K562 (cell line): ENCODE measurements around the gene PEAR1. TPM values are rescaled to one million over a fixed set of nuclear protein-coding genes. Genes with fewer than 3 reads are reported as not detected.

Experiments
- CBFA2T3 ChIP-seq: fragments of 450-650 bp; IDR thresholded peaks from 2 replicates; pipeline ENCODE4 v1.6.1; 2017
- ELF2 ChIP-seq: fragments of 250-450 bp; sonication (Bioruptor Pico); IDR thresholded peaks from 2 replicates; pipeline ENCODE4 v1.5.0; 2021; ENCODE audit warnings: mild to moderate bottlenecking
- HBP1 ChIP-seq: fragments of 450-650 bp; formaldehyde crosslinking; IDR thresholded peaks from 2 replicates; pipeline ENCODE4 v1.4.0; 2022; ENCODE audit warnings: missing genetic modification characterization
- HDAC1 ChIP-seq, 2 experiments: fragments of 450-650 bp; IDR thresholded peaks; 2 replicates each; pipeline ENCODE4 v1.6.1; 2016 to 2017; ENCODE audit warnings: inconsistent platforms in 1 of 2, mild to moderate bottlenecking in 1 of 2, moderate library complexity in 1 of 2
- KDM2B ChIP-seq: fragments of 250-450 bp; sonication (Bioruptor Pico); IDR thresholded peaks from 2 replicates; pipeline ENCODE4 v1.8.0; 2021; ENCODE audit warnings: mild to moderate bottlenecking, moderate library complexity
- KLF10 ChIP-seq: fragments of 250-450 bp; sonication (Bioruptor Pico); IDR thresholded peaks from 2 replicates; pipeline ENCODE4 v1.6.1; 2021; ENCODE audit warnings: matching md5 sums
- POLR2AphosphoS2 ChIP-seq: IDR thresholded peaks from 2 replicates; pipeline ENCODE4 v1.6.1; 2012; ENCODE audit warnings: low read length, improper control_type of control experiment
- RAD21 ChIP-seq, 2 experiments: fragments of 250-450 bp in 1 of 2; fragments of 450-650 bp in 1 of 2; sonication (Bioruptor Pico) in 1 of 2; formaldehyde crosslinking in 1 of 2; IDR thresholded peaks in 1 of 2; conservative IDR thresholded peaks in 1 of 2; 2 replicates each; pipeline versions ENCODE4 v1.4.0 to v1.8.0; 2020 to 2022; ENCODE audit warnings: mild to moderate bottlenecking in 2 of 2, moderate library complexity in 1 of 2
- REST ChIP-seq, 2 experiments: fragments of 450-650 bp; formaldehyde crosslinking in 1 of 2; IDR thresholded peaks; 2 replicates each; pipeline versions ENCODE4 v1.4.0 to v1.6.1; 2014 to 2020; ENCODE audit warnings: mild to moderate bottlenecking in 2 of 2, borderline replicate concordance in 1 of 2, low read depth in 1 of 2
- polyA plus RNA-seq, 8 experiments: library from polyadenylated mRNA; depleted of rRNA in 4 of 8; stranded (reverse) in 5 of 8; unstranded in 3 of 8; fragments of >200 nt; fragmentation: Nextera tagmentation in 2 of 8; fragmentation: Illumina TruSeq in 1 of 8; extraction: Ambion mirVana in 2 of 8; extraction: Trizol in 1 of 8; gene quantifications; 2 replicates each; pipeline versions ENCODE4 v1.2.1 to v1.2.3, GENCODE V29; 2011 to 2014; ENCODE audit warnings: inconsistent platforms in 1 of 8, missing spikeins in 1 of 8
- total RNA-seq, 7 experiments: library from RNA; depleted of rRNA in 6 of 7; stranded (reverse); fragments of >200 nt in 6 of 7; fragmentation: Illumina TruSeq in 2 of 7; extraction: Trizol in 2 of 7; gene quantifications; 2 replicates each; pipeline versions ENCODE4 v1.2.1 to v1.2.3, GENCODE V29; 2011 to 2021; ENCODE audit warnings: low replicate concordance in 1 of 7

PEAR1 gene
- total and polyA plus RNA-seq, 9 of the 15 experiments (the other 6 are each of a cell fraction or from before 2014, with no cell fraction given): 0.87 to 13.9 (median 6.1) TPM

- TF ChIP-seq RAD21 (CRISPR knock-in tag; conservative IDR thresholded peaks at IDR 0.05 in 1 of 2, IDR thresholded peaks at IDR 0.05 in 1 of 2) (peak in 1 of 2 experiments; percentile 3; a peak in 1 of 4 replicates), HDAC1 (IDR thresholded peaks at IDR 0.05) (peak in 1 of 2 experiments; percentile 51; a peak in 2 of 4 replicates), KLF10 (CRISPR knock-in tag) (no peak), CBFA2T3 (peak; percentile 28; the same call in 1 of the 2 replicates), REST (IDR thresholded peaks at IDR 0.05; ENCODE audit: borderline replicate concordance) (no peak), REST (CRISPR knock-in tag; IDR thresholded peaks at IDR 0.05; ENCODE audit: low read depth) (peak; percentile 26; the same call in 1 of the 2 replicates), POLR2AphosphoS2 (no peak), ELF2 (CRISPR knock-in tag) (no peak), HBP1 (CRISPR knock-in tag) (no peak), KDM2B (CRISPR knock-in tag) (no peak)
- TF ChIP-seq, all 486 proteins: peak for 65
Measured at GRCh38 chr1:156912861-156913808, 19.6 kb downstream of the PEAR1 start (continued).
